Keratinocyte (primary cell): Measurements from ENCODE around the gene CACNA2D2. TPM values are rescaled to one million over a fixed set of nuclear protein-coding genes. Genes with fewer than 3 reads are reported as not detected.

ENCODE experiments used
- DNase-seq: peaks from one replicate; pipeline ENCODE4 v3.0.0-alpha.2; 2011; ENCODE audit warnings: low read depth, missing footprints, low spot score
- FAIRE-seq: peaks from 2 replicates; lab custom pipeline; 2011; peaks lifted over from hg19 to GRCh38; lab: Jason Lieb, UNC
- H2AFZ ChIP-seq: 2 replicates; pipeline ENCODE4 v1.6.0; 2012; ENCODE audit warnings: low read length, control low read depth, inconsistent platforms; ENCODE audit not compliant: control insufficient read depth
- H3K27ac ChIP-seq: 2 replicates; pipeline ENCODE4 v1.5.1; 2011; ENCODE audit warnings: low read length; ENCODE audit not compliant: control insufficient read depth, insufficient read depth
- H3K27me3 ChIP-seq: 3 replicates; pipeline ENCODE4 v1.6.0; 2011; ENCODE audit warnings: low read length; ENCODE audit not compliant: control insufficient read depth, insufficient read depth; ENCODE audit errors: extremely low read depth
- H3K36me3 ChIP-seq, 2 experiments: 2 replicates in 1 of 2; 3 replicates in 1 of 2; pipeline ENCODE4 v1.5.1; 2011; ENCODE audit warnings: low read length in 2 of 2, mild to moderate bottlenecking in 1 of 2; ENCODE audit not compliant: control insufficient read depth in 2 of 2, insufficient read depth in 2 of 2; ENCODE audit errors: extremely low read depth in 1 of 2
- H3K4me1 ChIP-seq: 3 replicates; pipeline ENCODE4 v1.5.1; 2011; ENCODE audit warnings: low read length; ENCODE audit not compliant: control insufficient read depth, insufficient read depth; ENCODE audit errors: extremely low read depth
- H3K4me2 ChIP-seq: 3 replicates; pipeline ENCODE4 v1.6.0; 2011; ENCODE audit warnings: low read depth, low read length; ENCODE audit not compliant: control insufficient read depth, insufficient read depth; ENCODE audit errors: extremely low read depth
- H3K4me3 ChIP-seq, 3 experiments: fragments of 200-600 bp in 1 of 3; sonication (generic) in 1 of 3; 2 replicates in 2 of 3; 3 replicates in 1 of 3; pipeline ENCODE4 v1.5.1; 2011 to 2016; ENCODE audit warnings: low read length in 3 of 3, mild to moderate bottlenecking in 3 of 3, control low read depth in 2 of 3, inconsistent platforms in 1 of 3, low read depth in 1 of 3, mixed read lengths in 1 of 3, mixed run types in 1 of 3, moderate library complexity in 1 of 3; ENCODE audit not compliant: control insufficient read depth in 2 of 3, insufficient read depth in 2 of 3; ENCODE audit errors: extremely low read depth in 1 of 3
- H3K79me2 ChIP-seq: 2 replicates; pipeline ENCODE4 v1.6.0; 2012; ENCODE audit warnings: low read length; ENCODE audit not compliant: control insufficient read depth, insufficient read depth
- H3K9ac ChIP-seq: 3 replicates; pipeline ENCODE4 v1.6.0; 2011; ENCODE audit warnings: low read length; ENCODE audit not compliant: control insufficient read depth, insufficient read depth; ENCODE audit errors: extremely low read depth
- H3K9me1 ChIP-seq: 3 replicates; pipeline ENCODE4 v1.6.0; 2011; ENCODE audit warnings: low read length; ENCODE audit not compliant: control insufficient read depth, insufficient read depth; ENCODE audit errors: extremely low read depth
- H3K9me3 ChIP-seq: 2 replicates; pipeline ENCODE4 v1.5.1; 2012; ENCODE audit warnings: low read depth, low read length; ENCODE audit not compliant: control insufficient read depth
- H4K20me1 ChIP-seq: 3 replicates; pipeline ENCODE4 v1.6.0; 2011; ENCODE audit warnings: low read length; ENCODE audit not compliant: control insufficient read depth, insufficient read depth; ENCODE audit errors: extremely low read depth
- CTCF ChIP-seq, 3 experiments: IDR thresholded peaks in 1 of 3; conservative IDR thresholded peaks in 1 of 3; optimal IDR thresholded peaks in 1 of 3; 2 replicates in 2 of 3; 3 replicates in 1 of 3; pipeline versions ENCODE3 to v1.5.1; 2011; ENCODE audit warnings: low read length in 3 of 3, mild to moderate bottlenecking in 3 of 3, moderate library complexity in 2 of 3, control low read depth in 1 of 3, inconsistent platforms in 1 of 3; ENCODE audit not compliant: insufficient read depth in 2 of 3; ENCODE audit errors: extremely low read depth in 1 of 3
- EZH2 ChIP-seq: IDR thresholded peaks from one replicate; pipeline ENCODE4 v1.6.1; 2012; ENCODE audit warnings: inconsistent platforms, mild to moderate bottlenecking, low read length, moderate library complexity
- dilution Hi-C: fragments of 300-500 bp; cut with MboI; formaldehyde crosslinking; loops from one replicate; pipeline ENCODE4 v1.7.0; 2020; ENCODE audit warnings: low sequenced_read_pairs; ENCODE audit not compliant: extremely low pct_ligation_motif_present
- polyA plus RNA-seq, 5 experiments: library from polyadenylated mRNA; depleted of rRNA in 3 of 5; stranded (reverse) in 3 of 5; stranded (forward) in 1 of 5; unstranded in 1 of 5; fragments of >200 nt; gene quantifications; 1 replicate in 1 of 5; 2 replicates in 3 of 5; 3 replicates in 1 of 5; pipeline versions ENCODE4 v1.2.1 to v1.2.3, GENCODE V29; 2011 to 2012; ENCODE audit warnings: missing spikeins in 2 of 5, low read depth in 1 of 5, low replicate concordance in 1 of 5

CACNA2D2 gene
- polyA plus RNA-seq, 1 donor (not counting 4 experiments of a cell fraction or from before 2014, with no cell fraction given): 0.04 TPM

GRCh38 chr3:50435371-50436113 is 67.9 kb downstream of the CACNA2D2 start:
- dilution Hi-C loops: no loop called here
- H3K4me2 ChIP-seq: no peak overlapping the region
- no peaks in the 10 kb centered on the region for H3K9me3 ChIP-seq
- H3K9me1 ChIP-seq: no peaks in the 10 kb centered on the region
- no peak overlapping the region for H3K9ac ChIP-seq
- H3K27me3 ChIP-seq: peaks cover 12% of the 10 kb centered on the region
- TF ChIP-seq CTCF (optimal IDR thresholded peaks at IDR 0.05 in 1 of 3, IDR thresholded peaks at IDR 0.05 in 1 of 3, conservative IDR thresholded peaks at IDR 0.05 in 1 of 3; ENCODE audit: extremely low read depth in 1 of 3, insufficient read depth in 2 of 3, low read length in 3 of 3) (no peak), EZH2 (no peak)
- H4K20me1 ChIP-seq: no peaks in the 10 kb centered on the region
- no peaks in the 10 kb centered on the region for H3K4me1 ChIP-seq
- DNase-seq (no peak), FAIRE-seq (no peak)
- H3K27ac ChIP-seq: no peak overlapping the region
- H3K4me3 ChIP-seq: no peak overlapping the region
- no peaks in the 10 kb centered on the region for H3K36me3 ChIP-seq
- H3K79me2 ChIP-seq: no peaks in the 10 kb centered on the region
- no peak overlapping the region for H2AFZ ChIP-seq

- H3K9ac ChIP-seq: no peak overlapping the region
- H4K20me1 ChIP-seq: no peaks in the 10 kb centered on the region
- no peak overlapping the region for H3K27ac ChIP-seq
- no peaks in the 10 kb centered on the region for H3K79me2 ChIP-seq
- dilution Hi-C loops: no loop called here
- no peaks in the 10 kb centered on the region for H3K9me1 ChIP-seq
- H3K4me1 ChIP-seq: no peaks in the 10 kb centered on the region
- H3K36me3 ChIP-seq: no peaks in the 10 kb centered on the region
- DNase-seq: no peak
- H3K27me3 ChIP-seq: peaks cover 12% of the 10 kb centered on the region
- H2AFZ ChIP-seq: no peak overlapping the region
- TF ChIP-seq CTCF (optimal IDR thresholded peaks at IDR 0.05 in 1 of 3, IDR thresholded peaks at IDR 0.05 in 1 of 3, conservative IDR thresholded peaks at IDR 0.05 in 1 of 3; ENCODE audit: extremely low read depth in 1 of 3, insufficient read depth in 2 of 3, low read length in 3 of 3) (no peak), EZH2 (no peak)
- no peak overlapping the region for H3K4me3 ChIP-seq
- no peak for FAIRE-seq
- no peak overlapping the region for H3K4me2 ChIP-seq
- no peaks in the 10 kb centered on the region for H3K9me3 ChIP-seq
These were observed 69.5 kb downstream of the CACNA2D2 start for GRCh38 chr3:50433954-50434353.
